H54 (cell line): ENCODE results near the gene MEI4.
"Not testable (repeated sequence)": the region's sequence is repeated elsewhere in the genome, so short reads cannot be mapped to it uniquely, and the experiment has no call there.

Source experiments
- DNase-seq: peaks from one replicate; pipeline ENCODE4 v3.0.0; 2011; ENCODE audit warnings: low spot score, mixed read lengths; ENCODE audit not compliant: insufficient read length
- FAIRE-seq: peaks from 3 replicates; lab custom pipeline; 2011; peaks lifted over from hg19 to GRCh38; lab: Jason Lieb, UNC
- POLR2A ChIP-seq: IDR thresholded peaks from 2 replicates; pipeline ENCODE4 v1.6.1; 2011; ENCODE audit warnings: low read depth, mild to moderate bottlenecking, low read length

The MEI4 gene

DNA sequence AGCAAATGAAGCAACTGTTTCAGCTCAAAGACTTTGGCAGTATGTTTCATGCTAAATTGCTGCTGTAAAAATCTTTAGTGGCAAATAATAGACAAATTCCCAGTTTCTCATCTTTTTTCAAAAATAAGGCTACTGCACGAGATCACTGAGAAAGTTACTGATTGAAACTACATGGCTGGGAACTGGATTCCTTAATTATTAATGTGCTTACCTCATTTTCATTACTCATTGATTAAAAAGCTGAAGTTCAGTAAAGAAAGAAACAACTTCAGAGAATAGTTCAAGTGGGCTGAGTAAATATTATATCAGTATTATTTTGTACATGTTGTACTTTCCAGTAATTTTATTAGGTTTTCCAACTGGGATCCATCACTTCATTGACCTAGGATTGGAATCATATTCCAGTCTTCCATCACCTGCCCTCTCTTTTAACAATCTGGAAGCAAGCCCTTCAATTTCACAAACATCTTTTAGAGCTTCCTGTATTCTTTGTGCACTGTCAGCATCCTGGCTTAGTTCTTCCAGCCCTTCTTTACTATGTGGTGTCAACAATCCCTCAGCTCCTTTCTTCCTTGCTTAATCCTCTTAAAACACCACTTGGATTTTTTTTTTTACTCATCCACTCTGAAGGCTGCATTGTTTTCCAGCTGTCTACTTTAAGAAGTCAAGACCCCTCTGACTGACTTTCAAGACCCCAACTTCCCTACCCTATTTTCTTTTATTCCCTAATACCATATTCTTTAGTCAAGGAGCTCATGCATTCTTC lies 4.3 kb downstream of the MEI4 start:
- no peak for FAIRE-seq
- no peak for DNase-seq
- TF ChIP-seq POLR2A, result no peak

DNA sequence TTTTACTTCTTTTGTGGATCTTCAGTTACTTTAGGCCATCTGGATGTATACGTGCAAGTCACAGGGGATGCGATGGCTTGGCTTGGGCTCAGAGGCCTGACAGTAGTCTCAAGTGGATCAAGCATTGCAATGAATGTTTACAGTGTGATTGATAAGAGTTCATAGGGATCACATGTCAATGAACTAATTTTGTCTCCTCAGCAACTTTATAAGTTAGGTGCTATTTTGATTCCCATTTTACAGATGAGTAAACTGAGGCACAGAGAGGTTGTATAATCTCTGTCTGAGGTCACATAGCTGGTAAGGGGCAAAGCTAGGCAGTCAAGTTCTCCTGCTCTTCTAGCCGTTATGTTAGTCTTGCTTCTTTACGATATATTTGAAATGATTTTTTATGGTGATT lies 13.5 kb downstream of the MEI4 start:
- TF ChIP-seq POLR2A, result no peak
- no peak for DNase-seq
- FAIRE-seq, result no peak

DNA sequence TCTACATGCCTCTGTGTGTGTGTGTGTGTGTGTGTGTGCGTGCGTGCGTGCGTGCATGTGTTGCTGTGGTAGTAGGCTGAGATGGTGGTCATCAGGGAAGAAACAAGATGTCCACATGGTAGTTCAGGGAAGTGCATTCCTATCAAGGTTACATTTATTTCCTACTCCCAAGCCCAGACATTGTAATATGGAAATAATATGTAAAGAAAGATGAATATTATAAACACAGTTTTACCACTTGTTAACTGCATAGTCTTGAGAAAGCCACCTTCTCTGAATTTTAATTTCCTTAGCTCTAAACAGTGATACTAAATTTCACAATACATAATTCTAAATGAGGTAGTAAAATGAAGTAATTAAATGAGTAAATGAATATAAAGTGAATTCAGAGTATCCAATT lies 14.0 kb downstream of the MEI4 start:
- DNase-seq (no peak), FAIRE-seq (no peak)

GRCh38 chr6:77669913-77670312 lies 17.1 kb downstream of the MEI4 start:
- TF ChIP-seq POLR2A, result no peak
- no peak for DNase-seq

More for the DNA sequence above, 14.0 kb downstream of the MEI4 start:
- no peak for TF ChIP-seq POLR2A

GRCh38 chr6:77674211-77674610 lies 21.4 kb downstream of the MEI4 start:
- no peak for TF ChIP-seq POLR2A
- FAIRE-seq, result no peak
- no peak for DNase-seq

More at GRCh38 chr6:77669913-77670312, 17.1 kb downstream of the MEI4 start:
- no peak for FAIRE-seq

DNA sequence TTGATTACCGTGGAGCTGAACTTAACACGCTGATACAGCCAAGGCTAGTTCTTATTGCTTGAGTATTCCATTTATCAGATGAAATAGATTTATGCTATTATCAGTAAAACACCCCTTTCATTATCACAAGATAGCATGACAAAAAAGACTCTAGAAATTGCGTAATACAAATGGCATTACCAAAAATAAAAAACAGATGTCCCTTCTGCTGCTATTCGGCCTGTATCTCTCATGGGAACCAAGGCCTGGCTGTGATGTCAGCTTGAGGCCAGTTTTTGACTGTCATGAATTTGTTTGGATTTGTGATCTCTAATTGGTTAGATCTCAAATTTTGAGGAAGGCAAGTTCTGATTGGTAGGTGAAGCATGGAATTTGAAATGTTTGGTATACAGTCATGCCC lies 25.2 kb downstream of the MEI4 start:
- FAIRE-seq, result no peak
- no peak for TF ChIP-seq POLR2A

DNA sequence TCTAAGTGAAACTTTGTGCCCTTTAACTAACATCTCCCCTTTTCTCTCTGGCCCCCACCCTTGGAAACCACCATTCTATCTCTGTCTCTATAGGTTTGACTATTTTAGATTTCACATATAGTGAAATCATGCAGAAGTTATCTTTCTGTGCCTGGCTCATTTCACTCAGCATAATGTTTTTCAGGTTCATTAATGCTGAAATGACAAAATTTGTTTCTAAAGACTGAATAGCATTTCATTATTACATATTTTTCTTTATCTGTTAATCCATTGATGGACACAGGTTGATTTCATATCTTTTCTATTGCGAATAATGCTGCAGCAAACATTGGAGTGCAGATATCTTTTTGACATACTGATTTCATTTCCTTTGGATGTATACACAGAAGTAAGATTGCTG lies 30.7 kb downstream of the MEI4 start:
- FAIRE-seq (no peak), DNase-seq (no peak)
- TF ChIP-seq POLR2A, result no peak

More for the DNA sequence above, 25.2 kb downstream of the MEI4 start:
- no peak for DNase-seq

GRCh38 chr6:77686931-77687330 lies 34.1 kb downstream of the MEI4 start:
- FAIRE-seq (no peak), DNase-seq (no peak)
- no peak for TF ChIP-seq POLR2A

DNA sequence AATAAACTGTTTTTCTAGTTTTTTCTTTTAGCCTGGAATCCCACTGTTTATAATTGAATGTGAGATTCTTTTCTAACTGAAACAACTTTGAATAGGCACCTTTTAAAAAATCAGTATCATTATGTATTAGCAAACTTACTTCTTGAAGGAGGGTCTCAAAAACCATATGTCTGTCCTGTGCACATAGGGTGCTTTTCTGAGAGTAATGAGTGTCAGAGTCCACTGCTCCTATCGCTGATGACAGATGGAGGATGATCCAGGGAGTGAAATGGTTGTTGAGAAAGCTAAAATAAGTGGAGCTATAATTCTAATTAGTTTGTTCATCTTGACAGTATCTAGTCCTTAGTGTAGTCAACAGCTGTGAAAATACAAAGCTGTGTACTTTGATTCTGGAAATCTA lies 35.8 kb downstream of the MEI4 start:
- no peak for FAIRE-seq
- DNase-seq, result no peak
- TF ChIP-seq POLR2A, result no peak

- not testable (repeated sequence) for DNase-seq
Measured at GRCh38 chr6:77700095-77700494, 47.3 kb downstream of the MEI4 start.

GRCh38 chr6:77707603-77708002 lies 54.8 kb downstream of the MEI4 start:
- no peak for FAIRE-seq
- TF ChIP-seq POLR2A, result no peak
- DNase-seq, result no peak

More at GRCh38 chr6:77700095-77700494, 47.3 kb downstream of the MEI4 start:
- FAIRE-seq, result not testable (repeated sequence)

DNA sequence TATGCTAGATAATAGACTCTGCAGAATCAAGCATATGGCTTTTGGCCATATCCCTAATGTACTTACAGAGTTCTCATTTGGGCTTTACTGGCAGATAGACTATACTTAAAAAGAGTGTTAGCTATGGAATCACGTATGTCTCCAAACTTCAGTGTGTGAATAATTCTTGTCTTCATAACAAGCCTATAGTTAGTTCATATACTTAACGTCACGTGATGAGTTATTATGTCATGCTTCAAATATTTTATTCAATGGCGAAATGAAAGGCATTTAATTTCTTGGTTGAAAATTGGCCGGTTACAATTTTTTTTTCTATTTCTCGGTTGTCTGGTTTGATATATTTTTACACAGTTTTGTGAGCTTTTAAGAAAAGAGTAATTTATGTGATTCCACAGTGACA lies 62.7 kb downstream of the MEI4 start:
- TF ChIP-seq POLR2A, result no peak
- DNase-seq, result no peak
- FAIRE-seq, result no peak

GRCh38 chr6:77716311-77716710 lies 63.5 kb downstream of the MEI4 start:
- DNase-seq (no peak), FAIRE-seq (no peak)
- no peak for TF ChIP-seq POLR2A

- not testable (repeated sequence) for DNase-seq, FAIRE-seq
Measured at GRCh38 chr6:77736010-77736409, 83.2 kb downstream of the MEI4 start.

DNA sequence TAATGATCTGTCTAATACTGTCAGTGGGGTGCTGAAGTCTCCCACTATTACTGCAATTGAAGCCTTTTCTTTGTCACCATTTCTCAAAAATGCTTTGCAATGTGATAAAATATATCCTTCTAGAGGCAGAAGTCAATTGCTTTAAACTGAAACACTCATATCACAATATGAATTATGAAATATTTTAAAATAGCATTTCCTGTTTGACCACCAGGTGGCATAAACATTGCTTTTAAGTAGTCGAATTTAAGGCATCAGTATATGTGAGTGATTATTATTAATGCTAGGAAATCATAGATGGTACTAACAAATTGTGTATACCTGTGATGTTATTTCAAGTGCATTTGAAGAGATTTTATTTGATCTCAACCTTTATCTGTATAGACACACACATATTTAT lies 87.5 kb downstream of the MEI4 start:
- DNase-seq (no peak), FAIRE-seq (no peak)
- no peak for TF ChIP-seq POLR2A

- DNase-seq, FAIRE-seq: not testable (repeated sequence)
Measured at GRCh38 chr6:77752156-77752555, 99.3 kb downstream of the MEI4 start.
